Activated CD4-positive, alpha-beta T cell treated with anti-CD3 and anti-CD28 coated beads for 36 hours (primary cell): ENCODE data around the gene SNRNP70. TPM values are rescaled to one million over a fixed set of nuclear protein-coding genes. Genes with fewer than 3 reads are reported as not detected.
A peak's percentile ranks its signal among the peaks of the same experiment; 100 is the strongest.

Source experiments
- ATAC-seq: fragments of 200-7000 bp; cut with Tn5 transposase; one replicate; pipeline ENCODE4 v1.10.0; 2021; ENCODE audit warnings: mild to moderate bottlenecking, moderate library complexity
- CTCF ChIA-PET: fragments of 350-600 bp; sonication (Branson Sonifier 250); formaldehyde crosslinking; loops from one replicate; lab custom pipeline; 2021; ENCODE audit warnings: antibody characterized with exemption; lab: Charles Lee
- POLR2A ChIA-PET: fragments of 350-600 bp; sonication (Branson Sonifier 250); formaldehyde crosslinking; loops from one replicate; lab custom pipeline; 2021; ENCODE audit warnings: antibody characterized with exemption, inconsistent platforms; lab: Charles Lee
- DNase-seq: peaks from one replicate; pipeline ENCODE4 v3.0.0-alpha.2; 2020
- H3K27ac Mint-ChIP-seq: one replicate; pipeline ENCODE4 v1.8.0; 2021; ENCODE audit warnings: mixed read lengths
- H3K27me3 Mint-ChIP-seq: one replicate; pipeline ENCODE4 v1.8.0; 2021; ENCODE audit warnings: mixed read lengths
- H3K36me3 Mint-ChIP-seq: one replicate; pipeline ENCODE4 v1.8.0; 2021; ENCODE audit warnings: low read depth, mixed read lengths
- H3K4me1 Mint-ChIP-seq: one replicate; pipeline ENCODE4 v1.8.0; 2021; ENCODE audit warnings: mixed read lengths
- H3K4me3 Mint-ChIP-seq: one replicate; pipeline ENCODE4 v1.8.0; 2021; ENCODE audit warnings: mild to moderate bottlenecking, moderate library complexity, mixed read lengths
- H3K9me3 Mint-ChIP-seq: one replicate; pipeline ENCODE4 v1.8.0; 2021; ENCODE audit warnings: low read depth, mixed read lengths
- intact Hi-C, 2 experiments: fragments of 100-400 bp; cut with DNase I in 1 of 2; cut with micrococcal nuclease in 1 of 2; formaldehyde crosslinking; loops; one replicate each; pipeline versions ENCODE4 v1.14.2 to v1.15.1; 2022 to 2024; cut with DNase I, micrococcal nuclease
- total RNA-seq, 2 experiments: library from RNA; stranded (reverse); gene quantifications; one replicate each; pipeline ENCODE4 v1.2.3, GENCODE V29; 2021

The SNRNP70 gene
- total RNA-seq, 2 experiments from 2014 or later = 225 to 306 TPM

GRCh38 chr19:49155005-49155819, 70.0 kb downstream of the SNRNP70 start, which contains the start of gene HRC:
TSS of gene HRC (minus strand) at chr19:49155396. CDS start at chr19:49155237, 159 bp downstream.
- no peak for DNase-seq
- Mint-ChIP-seq H3K4me1 (peaks cover 13% of the 10 kb centered on the region), H3K27ac (no peak within 1 kb of the TSS), H3K27me3 (peaks cover 58% of the 10 kb centered on the region), H3K36me3 (peaks cover 2% of the 10 kb centered on the region), H3K9me3 (no peaks in the 10 kb centered on the region), H3K4me3 (no peak within 1 kb of the TSS)
- ChIA-PET POLR2A (no interaction called here), CTCF (interaction anchor here (0.5 to 0.7 kb wide), 2 partner anchors 37 to 169 kb away, joined by 3 read pairs; no protein-coding TSS in a partner anchor)
- ATAC-seq = no peak
- intact Hi-C loops = no loop called here

- peaks cover 11% of the 10 kb centered on the region for H3K4me1 Mint-ChIP-seq
- CTCF ChIA-PET = interaction anchor here (0.7 kb wide), 1 partner anchor 38 kb away, joined by 3 read pairs; no protein-coding TSS in a partner anchor
Measured at GRCh38 chr19:49155820-49156346, 70.6 kb downstream of the SNRNP70 start.

GRCh38 chr19:49157445-49158224, 72.4 kb downstream of the SNRNP70 start, which contains the start of gene TRPM4:
TSS of gene TRPM4 (plus strand) at chr19:49157792. CDS start at chr19:49157867, 75 bp downstream.
- Mint-ChIP-seq H3K36me3 (no peaks in the 10 kb centered on the region), H3K4me3 (peak within 1 kb of the TSS; percentile 35), H3K9me3 (no peaks in the 10 kb centered on the region), H3K4me1 (peaks cover 6% of the 10 kb centered on the region), H3K27ac (no peak within 1 kb of the TSS), H3K27me3 (peaks cover 53% of the 10 kb centered on the region)
- ATAC-seq (peak; percentile 84), DNase-seq (peak; percentile 77)
- intact Hi-C loops = no loop called here
- ChIA-PET CTCF (no interaction called here), POLR2A (no interaction called here)

More at GRCh38 chr19:49155820-49156346, 70.6 kb downstream of the SNRNP70 start:
- POLR2A ChIA-PET = no interaction called here
- Mint-ChIP-seq H3K27ac (no peak overlapping the region), H3K9me3 (no peaks in the 10 kb centered on the region), H3K27me3 (peaks cover 62% of the 10 kb centered on the region), H3K4me3 (no peak overlapping the region), H3K36me3 (peaks cover 2% of the 10 kb centered on the region)
- intact Hi-C loops = no loop called here
- DNase-seq = no peak
- ATAC-seq = no peak

Other genes starting within 250 kb of the SNRNP70 start
- under 1 TPM; 0.21 to 0.83 TPM for gene HSD17B14, start 249.0 kb upstream of the SNRNP70 start, total RNA-seq
- 10 to 100 TPM in 1 of 2 experiments, 1 to 10 TPM in 1; 7.0 to 10.9 TPM for gene PLEKHA4, start 216.8 kb upstream of the SNRNP70 start, total RNA-seq
- gene PPP1R15A, start 213.0 kb upstream of the SNRNP70 start, total RNA-seq = 10 to 100 TPM; 51.6 to 62.4 TPM
- gene TULP2, start 186.7 kb upstream of the SNRNP70 start, total RNA-seq = under 1 TPM; 0.37 to 0.87 TPM
- 100 to 1,000 TPM; 115 to 118 TPM for gene NUCB1, start 185.1 kb upstream of the SNRNP70 start, total RNA-seq
- gene DHDH, start 151.8 kb upstream of the SNRNP70 start, total RNA-seq = 1 to 10 TPM; 1.4 to 2.4 TPM
- 100 to 1,000 TPM; 128 to 143 TPM for gene BAX, start 130.6 kb upstream of the SNRNP70 start, total RNA-seq
- gene FTL, start 120.1 kb upstream of the SNRNP70 start, total RNA-seq = 1,000 to 10,000 TPM in 1 of 2 experiments, 100 to 1,000 TPM in 1; 809 to 1,111 TPM
- gene GYS1, start 92.1 kb upstream of the SNRNP70 start, total RNA-seq = 100 to 1,000 TPM in 1 of 2 experiments, 10 to 100 TPM in 1; 80.2 to 102 TPM
- 100 to 1,000 TPM; 155 to 178 TPM for gene RUVBL2, start 91.6 kb upstream of the SNRNP70 start, total RNA-seq
- under 1 TPM; 0.39 to 0.51 TPM for gene LHB, start 68.4 kb upstream of the SNRNP70 start, total RNA-seq
- gene CGB3, start 61.1 kb upstream of the SNRNP70 start, total RNA-seq = not detected
- gene CGB2, start 53.6 kb upstream of the SNRNP70 start, total RNA-seq = under 1 TPM in 1 of 2 experiments, not detected in 1; 0.43 TPM
- gene CGB1, start 48.6 kb upstream of the SNRNP70 start, total RNA-seq = not detected
- gene CGB5, start 41.6 kb upstream of the SNRNP70 start, total RNA-seq = not detected
- not detected for gene CGB8, start 36.3 kb upstream of the SNRNP70 start, total RNA-seq
- gene CGB7, start 27.7 kb upstream of the SNRNP70 start, total RNA-seq = under 1 TPM in 1 of 2 experiments, not detected in 1; 0.40 TPM
- not detected for gene NTF4, start 20.6 kb upstream of the SNRNP70 start, total RNA-seq
- not detected for gene KCNA7, start 12.8 kb upstream of the SNRNP70 start, total RNA-seq
- gene LIN7B, start 28.9 kb downstream of the SNRNP70 start, total RNA-seq = 1 to 10 TPM; 3.5 to 4.3 TPM
- 1 to 10 TPM; 1.7 to 2.0 TPM for gene C19orf73, start 33.7 kb downstream of the SNRNP70 start, total RNA-seq
- 1 to 10 TPM; 5.4 to 6.1 TPM for gene PPFIA3, start 34.1 kb downstream of the SNRNP70 start, total RNA-seq
- not detected for gene HRC, start 69.9 kb downstream of the SNRNP70 start, total RNA-seq
- 1 to 10 TPM; 1.5 to 1.9 TPM for gene TRPM4, start 72.3 kb downstream of the SNRNP70 start, total RNA-seq
- 1 to 10 TPM in 1 of 2 experiments, under 1 TPM in 1; 0.42 to 1.3 TPM for gene SLC6A16, start 239.7 kb downstream of the SNRNP70 start, total RNA-seq
- 100 to 1,000 TPM; 152 to 191 TPM for gene CD37, start 250.0 kb downstream of the SNRNP70 start, total RNA-seq